WERI-Rb-1 (cell line): ENCODE measurements around the gene NUP133.

Experiments
- DNase-seq: peaks from one replicate; pipeline ENCODE4 v3.0.0-alpha.2; 2020
- H3K27ac ChIP-seq: fragments of 250-450 bp; sonication (Bioruptor Pico); 2 replicates; pipeline ENCODE4 v1.5.1; 2020; ENCODE audit warnings: mild to moderate bottlenecking, moderate library complexity
- H3K27me3 ChIP-seq: fragments of 250-450 bp; sonication (Bioruptor Pico); 2 replicates; pipeline ENCODE4 v1.5.1; 2021; ENCODE audit warnings: mild to moderate bottlenecking, low read depth, moderate library complexity; ENCODE audit not compliant: insufficient read depth, severe bottlenecking
- H3K36me3 ChIP-seq: fragments of 250-450 bp; sonication (Bioruptor Pico); 2 replicates; pipeline ENCODE4 v1.5.1; 2020; ENCODE audit warnings: mild to moderate bottlenecking, moderate library complexity
- H3K4me3 ChIP-seq: 2 replicates; pipeline ENCODE4 v1.5.1; 2011; ENCODE audit warnings: low read depth, mild to moderate bottlenecking, control low read depth, low read length
- H3K9me3 ChIP-seq: fragments of 250-450 bp; sonication (Bioruptor Pico); 2 replicates; pipeline ENCODE4 v1.5.1; 2021; ENCODE audit warnings: mild to moderate bottlenecking, moderate library complexity; ENCODE audit not compliant: severe bottlenecking
- CTCF ChIP-seq: IDR thresholded peaks from 2 replicates; pipeline ENCODE4 v1.5.1; 2011; ENCODE audit warnings: low read depth, mild to moderate bottlenecking, control low read depth, inconsistent platforms, low read length

The NUP133 gene

GRCh38 chr1:229440851-229441537, 67.1 kb downstream of the NUP133 start:
- no peak for DNase-seq
- no peaks in the 10 kb centered on the region for H3K9me3 ChIP-seq
- no peak for TF ChIP-seq CTCF
- no peak overlapping the region for H3K27ac ChIP-seq
- no peak overlapping the region for H3K4me3 ChIP-seq
- H3K36me3 ChIP-seq, result no peaks in the 10 kb centered on the region
- no peaks in the 10 kb centered on the region for H3K27me3 ChIP-seq

DNA sequence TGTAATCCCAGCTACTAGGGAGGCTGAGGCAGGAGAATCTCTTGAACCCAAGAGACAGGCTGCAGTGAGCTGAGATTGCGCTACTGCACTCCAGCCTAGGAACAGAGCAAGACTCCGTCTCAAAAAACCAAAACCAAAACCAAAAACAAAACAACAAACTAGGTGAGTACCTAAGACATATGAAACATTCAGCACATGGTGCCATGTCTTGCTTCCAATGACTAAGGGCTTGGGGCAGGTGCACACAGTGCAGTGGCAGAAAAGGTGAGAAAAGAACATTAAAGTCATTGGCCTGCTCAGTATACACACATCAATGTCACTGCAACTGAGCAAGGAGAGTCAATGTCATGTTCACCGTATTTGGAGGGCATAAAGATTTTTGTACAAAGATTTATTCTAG, 70.1 kb downstream of the NUP133 start:
- TF ChIP-seq CTCF, result no peak
- Histone ChIP-seq H3K9me3 (no peaks in the 10 kb centered on the region), H3K27me3 (no peaks in the 10 kb centered on the region), H3K4me3 (no peak overlapping the region), H3K36me3 (no peaks in the 10 kb centered on the region), H3K27ac (no peak overlapping the region)
- DNase-seq, result no peak

DNA sequence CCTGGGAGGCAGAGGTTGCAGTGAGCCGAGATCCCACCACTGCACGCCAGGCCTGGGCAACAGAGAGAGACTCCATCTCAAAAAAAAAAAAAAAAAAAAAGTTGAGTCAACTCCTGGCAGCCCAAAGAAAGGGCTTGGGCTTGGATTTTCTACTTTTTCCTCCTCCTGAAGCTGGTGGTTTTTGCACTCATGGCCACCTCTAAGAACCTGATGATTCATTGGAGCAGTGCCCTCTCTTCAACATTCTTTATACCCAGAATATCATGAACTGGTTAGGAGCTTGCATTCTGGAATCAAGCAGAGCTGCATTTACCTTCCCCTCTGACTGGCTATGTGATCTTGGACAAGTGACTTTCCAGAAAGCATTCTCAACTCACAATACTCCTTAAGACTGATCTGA, 70.7 kb downstream of the NUP133 start:
- Histone ChIP-seq H3K4me3 (no peak overlapping the region), H3K27ac (no peak overlapping the region), H3K27me3 (no peaks in the 10 kb centered on the region), H3K36me3 (no peaks in the 10 kb centered on the region), H3K9me3 (no peaks in the 10 kb centered on the region)
- no peak for DNase-seq
- TF ChIP-seq CTCF, result no peak

DNA sequence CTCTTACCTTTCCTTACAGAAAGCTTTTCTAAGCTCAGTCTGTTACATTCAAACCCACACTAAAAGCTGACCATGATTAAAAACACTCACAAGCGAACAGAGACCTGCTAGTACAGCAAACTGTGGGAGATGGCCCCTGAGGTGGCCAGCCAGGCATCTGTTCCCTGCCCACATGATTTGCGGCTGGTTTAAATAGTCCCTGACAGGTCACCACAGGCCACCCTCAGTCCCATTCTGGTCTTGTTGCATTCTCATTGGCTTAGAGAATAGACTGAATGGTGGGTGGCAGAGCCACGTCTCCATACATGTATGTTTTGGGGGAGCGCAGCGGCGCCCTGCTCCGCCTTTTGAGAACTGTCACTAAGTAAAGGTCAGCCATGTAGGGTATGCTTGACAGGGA, 71.9 kb downstream of the NUP133 start:
- no peak for TF ChIP-seq CTCF
- H3K36me3 ChIP-seq, result no peaks in the 10 kb centered on the region
- H3K9me3 ChIP-seq, result no peaks in the 10 kb centered on the region
- H3K4me3 ChIP-seq, result no peak overlapping the region
- no peaks in the 10 kb centered on the region for H3K27me3 ChIP-seq
- peak overlapping the region; percentile 88 for H3K27ac ChIP-seq
- peak; percentile 62 for DNase-seq

DNA sequence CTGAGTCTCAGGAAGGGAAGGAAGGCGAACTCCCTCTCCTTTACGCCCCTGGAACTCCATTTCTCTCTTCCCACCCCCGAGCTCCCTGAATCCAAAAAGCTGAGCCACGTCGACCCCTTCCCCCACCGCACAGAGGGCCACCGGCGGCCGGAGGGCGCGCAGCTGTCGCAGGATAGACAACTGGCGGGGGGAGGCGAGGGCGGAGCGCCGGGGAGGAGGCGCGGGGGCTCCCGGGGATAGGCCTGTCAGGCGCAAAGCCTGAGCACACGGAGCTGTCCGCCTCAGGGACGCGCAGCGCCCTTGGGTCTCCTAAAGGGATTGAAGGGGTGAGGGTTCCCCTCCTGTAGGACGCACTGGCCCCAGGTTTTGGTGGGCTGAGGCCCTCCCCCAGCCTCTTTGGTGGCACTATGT, 73.5 kb downstream of the NUP133 start:
- peak overlapping the region; percentile 88 for H3K27ac ChIP-seq
- no peak for TF ChIP-seq CTCF
- H3K9me3 ChIP-seq, result no peaks in the 10 kb centered on the region
- DNase-seq, result peak; percentile 86
- no peaks in the 10 kb centered on the region for H3K36me3 ChIP-seq
- H3K4me3 ChIP-seq, result peak overlapping the region; percentile 29
- no peaks in the 10 kb centered on the region for H3K27me3 ChIP-seq

- H3K27me3 ChIP-seq, result no peaks in the 10 kb centered on the region
Observed at GRCh38 chr1:229434005-229434640, 74.0 kb downstream of the NUP133 start, which contains the start of gene ACTA1. Gene ACTA1 (minus strand): TSS chr1:229434094. CDS start chr1:229433115, 979 bp downstream.

More at GRCh38 chr1:229434005-229434640, 74.0 kb downstream of the NUP133 start, which contains the start of gene ACTA1:
- DNase-seq, result no peak
- peak within 1 kb of the TSS; percentile 29 for H3K4me3 ChIP-seq
- H3K9me3 ChIP-seq, result no peaks in the 10 kb centered on the region
- no peaks in the 10 kb centered on the region for H3K36me3 ChIP-seq
- peak within 1 kb of the TSS; percentile 88 for H3K27ac ChIP-seq
- TF ChIP-seq CTCF, result no peak
